PC-9 (cell line): ENCODE results near the gene INPP5A. TPM values are rescaled to one million over a fixed set of nuclear protein-coding genes. Genes with fewer than 3 reads are reported as not detected.

ENCODE experiments used
- BruUV-seq: library from RNA; stranded (reverse); fragments of 400-500 nt; replicated peaks from 2 replicates; lab custom pipeline; 2021; lab: Mats Ljungman, UMichigan
- CTCF ChIA-PET: fragments of 300-600 bp; sonication (Branson Sonifier 250); formaldehyde crosslinking; loops from one replicate; lab custom pipeline; 2022; ENCODE audit warnings: antibody characterized with exemption; lab: Charles Lee
- POLR2A ChIA-PET: fragments of 300-600 bp; sonication (Branson Sonifier 250); formaldehyde crosslinking; loops from one replicate; lab custom pipeline; 2022; ENCODE audit warnings: antibody characterized with exemption; ENCODE audit not compliant: unreplicated experiment; lab: Charles Lee
- DNase-seq, 2 experiments: peaks; one replicate each; pipeline versions ENCODE4 v3.0.0 to v3.0.0-alpha.2; 2015 to 2022; ENCODE audit warnings: mixed read lengths in 1 of 2
- H2AFZ ChIP-seq: fragments of 200-600 bp; sonication (generic); 2 replicates; pipeline ENCODE4 v1.8.1; 2017; ENCODE audit warnings: antibody characterized with exemption
- H3F3A ChIP-seq: fragments of 200-600 bp; sonication (generic); 2 replicates; pipeline ENCODE4 v1.8.1; 2017; ENCODE audit warnings: antibody characterized with exemption, mild to moderate bottlenecking, low read depth; ENCODE audit not compliant: insufficient read depth
- H3K27ac ChIP-seq: fragments of 200-600 bp; sonication (generic); 2 replicates; pipeline ENCODE4 v1.6.1; 2016; ENCODE audit warnings: mixed run types
- H3K27me3 ChIP-seq: fragments of 200-600 bp; sonication (generic); 2 replicates; pipeline ENCODE4 v1.6.1; 2016; ENCODE audit warnings: low read depth, mixed run types; ENCODE audit not compliant: insufficient read depth
- H3K36me3 ChIP-seq: fragments of 200-600 bp; sonication (generic); 2 replicates; pipeline ENCODE4 v1.6.1; 2016; ENCODE audit warnings: low read depth, mixed run types
- H3K4me1 ChIP-seq: fragments of 200-600 bp; sonication (generic); replicated peaks from 2 replicates; pipeline ENCODE4 v1.6.1; 2016; ENCODE audit warnings: mixed run types; ENCODE audit not compliant: insufficient read depth
- H3K4me2 ChIP-seq: fragments of 200-600 bp; sonication (generic); 2 replicates; pipeline ENCODE4 v1.6.1; 2017; ENCODE audit warnings: mixed run types
- H3K4me3 ChIP-seq: fragments of 200-600 bp; sonication (generic); 2 replicates; pipeline ENCODE4 v1.6.1; 2016; ENCODE audit warnings: mixed run types
- H3K79me2 ChIP-seq: fragments of 200-600 bp; sonication (generic); 2 replicates; pipeline ENCODE4 v1.6.1; 2017; ENCODE audit warnings: low read depth, mixed run types
- H3K9me2 ChIP-seq: fragments of 200-600 bp; sonication (generic); 2 replicates; pipeline ENCODE4 v1.8.1; 2017; ENCODE audit warnings: mild to moderate bottlenecking; ENCODE audit not compliant: insufficient read depth
- H3K9me3 ChIP-seq: fragments of 200-600 bp; sonication (generic); 2 replicates; pipeline ENCODE4 v1.8.1; 2016; ENCODE audit warnings: low read depth; ENCODE audit not compliant: insufficient read depth
- H4K20me1 ChIP-seq: fragments of 200-600 bp; sonication (generic); 2 replicates; pipeline ENCODE4 v1.8.1; 2017; ENCODE audit not compliant: insufficient read depth
- EZH2 ChIP-seq: fragments of 200-600 bp; sonication (generic); IDR thresholded peaks from 2 replicates; pipeline ENCODE4 v1.8.0; 2017; ENCODE audit warnings: antibody characterized with exemption, low read depth
- intact Hi-C: fragments of 100-400 bp; cut with micrococcal nuclease; formaldehyde crosslinking; loops from one replicate; pipeline ENCODE4 v1.10.0; 2022; ENCODE audit not compliant: unreplicated experiment
- total RNA-seq: library from RNA; stranded (reverse); gene quantifications from 2 replicates; pipeline ENCODE4 v1.2.3, GENCODE V29; 2021
- TF ChIP-seq, protein P1 (sequence below): fragments of 200-600 bp; sonication (generic); conservative IDR thresholded peaks from 2 replicates; pipeline ENCODE4 v1.6.1; 2017; ENCODE audit warnings: mixed run types, antibody characterized with exemption, mild to moderate bottlenecking, moderate library complexity

The INPP5A gene
- total RNA-seq, 1 experiment from 2014 or later = 18.4 TPM

DNA sequence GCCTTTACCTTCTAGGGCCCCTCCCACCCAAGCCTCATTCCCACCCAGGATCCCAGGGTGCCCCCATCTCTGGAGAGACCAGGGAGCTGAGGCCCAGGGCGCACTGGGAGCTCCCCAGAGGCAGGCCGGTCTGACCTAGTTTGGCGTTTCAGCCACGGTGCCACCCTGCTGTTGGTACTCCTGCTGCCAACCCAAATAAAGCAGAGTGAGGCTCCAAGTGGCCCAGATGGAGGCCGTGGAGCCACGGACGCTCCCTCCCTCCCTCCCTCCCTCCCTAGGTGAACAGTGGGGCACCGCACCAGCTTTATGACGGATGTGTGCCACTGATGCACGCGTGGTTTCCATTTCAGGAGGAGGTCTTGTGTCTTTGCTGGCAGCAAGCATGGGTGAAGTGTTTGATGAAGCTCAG is 1.8 kb downstream of the INPP5A start:
- no peak for DNase-seq
- H3K9me3 ChIP-seq = no peaks in the 10 kb centered on the region
- H3K9me2 ChIP-seq = no peaks in the 10 kb centered on the region
- H3K4me3 ChIP-seq = no peak overlapping the region
- peaks cover 20% of the 10 kb centered on the region for H3K4me1 ChIP-seq
- intact Hi-C loops = loop anchor here (5.0 kb wide), 1 partner anchor 132 kb away; no protein-coding TSS in a partner anchor
- ChIA-PET POLR2A (interaction anchor here (0.7 kb wide), 1 partner anchor 25 kb away, joined by 4 read pairs; no protein-coding TSS in a partner anchor), CTCF (no interaction called here)
- no TSS peak for BruUV-seq
- H3K36me3 ChIP-seq = no peaks in the 10 kb centered on the region
- no peaks in the 10 kb centered on the region; the same call in 1 of the 2 replicates for H4K20me1 ChIP-seq
- H3K27ac ChIP-seq = no peak overlapping the region
- H3F3A ChIP-seq = no peaks in the 10 kb centered on the region
- peak overlapping the region; percentile 97; the same call in 1 of the 2 replicates for H3K4me2 ChIP-seq
- peaks cover 20% of the 10 kb centered on the region for H3K79me2 ChIP-seq
- TF ChIP-seq, protein P1, sequence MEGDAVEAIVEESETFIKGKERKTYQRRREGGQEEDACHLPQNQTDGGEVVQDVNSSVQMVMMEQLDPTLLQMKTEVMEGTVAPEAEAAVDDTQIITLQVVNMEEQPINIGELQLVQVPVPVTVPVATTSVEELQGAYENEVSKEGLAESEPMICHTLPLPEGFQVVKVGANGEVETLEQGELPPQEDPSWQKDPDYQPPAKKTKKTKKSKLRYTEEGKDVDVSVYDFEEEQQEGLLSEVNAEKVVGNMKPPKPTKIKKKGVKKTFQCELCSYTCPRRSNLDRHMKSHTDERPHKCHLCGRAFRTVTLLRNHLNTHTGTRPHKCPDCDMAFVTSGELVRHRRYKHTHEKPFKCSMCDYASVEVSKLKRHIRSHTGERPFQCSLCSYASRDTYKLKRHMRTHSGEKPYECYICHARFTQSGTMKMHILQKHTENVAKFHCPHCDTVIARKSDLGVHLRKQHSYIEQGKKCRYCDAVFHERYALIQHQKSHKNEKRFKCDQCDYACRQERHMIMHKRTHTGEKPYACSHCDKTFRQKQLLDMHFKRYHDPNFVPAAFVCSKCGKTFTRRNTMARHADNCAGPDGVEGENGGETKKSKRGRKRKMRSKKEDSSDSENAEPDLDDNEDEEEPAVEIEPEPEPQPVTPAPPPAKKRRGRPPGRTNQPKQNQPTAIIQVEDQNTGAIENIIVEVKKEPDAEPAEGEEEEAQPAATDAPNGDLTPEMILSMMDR = no peak
- no peak for TF ChIP-seq EZH2
- H3K27me3 ChIP-seq = no peaks in the 10 kb centered on the region
- H2AFZ ChIP-seq = no peak overlapping the region

DNA sequence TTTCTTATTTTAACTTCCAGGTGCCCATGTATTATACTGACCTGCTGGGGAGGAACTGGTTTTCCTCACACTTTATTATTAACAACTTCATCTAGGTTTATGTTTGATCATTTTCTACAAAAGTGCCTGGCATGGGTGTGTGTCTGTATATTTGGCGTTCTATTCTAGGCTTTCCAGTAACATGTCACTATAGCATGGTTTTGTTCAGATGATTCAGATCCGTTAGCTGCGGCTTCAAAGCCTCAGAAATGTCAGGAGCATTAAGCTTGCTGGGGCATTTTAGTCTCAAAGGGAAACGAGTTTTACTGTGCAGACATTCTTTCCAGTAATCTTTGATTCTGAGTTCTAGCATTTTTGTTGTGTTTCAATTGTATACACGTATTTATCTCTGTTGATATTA is 2.3 kb downstream of the INPP5A start:
- Histone ChIP-seq H3K4me2 (no peak overlapping the region), H3K4me3 (no peak overlapping the region), H3K27ac (no peak overlapping the region), H3K4me1 (peaks cover 18% of the 10 kb centered on the region), H3K79me2 (peaks cover 20% of the 10 kb centered on the region), H3F3A (no peaks in the 10 kb centered on the region), H3K9me2 (no peaks in the 10 kb centered on the region), H3K9me3 (no peaks in the 10 kb centered on the region), H2AFZ (no peak overlapping the region), H3K27me3 (no peaks in the 10 kb centered on the region), H3K36me3 (no peaks in the 10 kb centered on the region), H4K20me1 (no peaks in the 10 kb centered on the region; the same call in 1 of the 2 replicates)
- POLR2A ChIA-PET = interaction anchor here (0.7 kb wide), 2 partner anchors 24 to 150 kb away, joined by 4 read pairs; no protein-coding TSS in a partner anchor
- BruUV-seq = no TSS peak
- no peak for TF ChIP-seq EZH2
- TF ChIP-seq, protein P1 = no peak
- DNase-seq = no peak
- CTCF ChIA-PET = no interaction called here
- intact Hi-C loops = loop anchor here (5.0 kb wide), 1 partner anchor 133 kb away; no protein-coding TSS in a partner anchor

DNA sequence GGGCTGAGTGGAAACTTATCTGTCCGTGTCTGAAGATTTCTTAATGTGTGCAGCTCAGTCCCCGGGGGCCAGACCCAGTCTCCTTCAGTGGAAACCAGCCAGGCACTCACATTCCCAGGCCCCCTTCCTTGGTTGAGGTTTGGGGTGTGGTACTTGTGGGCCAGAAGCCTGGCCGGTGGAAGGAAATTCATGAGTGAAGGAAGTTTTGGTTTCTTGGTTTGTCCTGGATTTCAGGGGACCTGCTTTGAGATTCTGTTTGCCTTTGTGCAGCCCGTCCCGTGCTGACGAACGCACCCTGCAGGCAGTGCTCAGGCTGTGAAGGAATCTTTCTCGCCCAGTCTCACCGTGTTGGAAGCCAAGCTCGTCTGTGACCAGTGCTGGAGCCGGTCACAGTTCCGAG is 2.9 kb downstream of the INPP5A start:
- intact Hi-C loops = no loop called here
- Histone ChIP-seq H3K4me3 (no peak overlapping the region), H3K36me3 (no peaks in the 10 kb centered on the region), H3K9me2 (no peaks in the 10 kb centered on the region), H3K4me2 (no peak overlapping the region), H3K4me1 (peaks cover 15% of the 10 kb centered on the region), H3K27me3 (no peaks in the 10 kb centered on the region), H2AFZ (no peak overlapping the region), H3K79me2 (peaks cover 20% of the 10 kb centered on the region), H4K20me1 (no peaks in the 10 kb centered on the region; the same call in 1 of the 2 replicates), H3K9me3 (no peaks in the 10 kb centered on the region), H3F3A (no peaks in the 10 kb centered on the region), H3K27ac (no peak overlapping the region)
- TF ChIP-seq, protein P1 = no peak
- no peak for TF ChIP-seq EZH2
- ChIA-PET POLR2A (interaction anchor here (0.7 kb wide), 1 partner anchor 151 kb away, joined by 4 read pairs; no protein-coding TSS in a partner anchor), CTCF (no interaction called here)
- no TSS peak for BruUV-seq
- no peak for DNase-seq
